ENCODE results near the gene MAGOHB.

Gene MAGOHB

GRCh38 chr12:10557329-10557728 lies 56.1 kb downstream of the MAGOHB start:
- no peak for DNase-seq (ENCODE audit: low read depth in 1 of 2, low spot score in 1 of 2)

GRCh38 chr12:10554756-10555481 lies 58.5 kb downstream of the MAGOHB start:
- DNase-seq (ENCODE audit: low read depth in 1 of 2, low spot score in 1 of 2) = no peak

DNA sequence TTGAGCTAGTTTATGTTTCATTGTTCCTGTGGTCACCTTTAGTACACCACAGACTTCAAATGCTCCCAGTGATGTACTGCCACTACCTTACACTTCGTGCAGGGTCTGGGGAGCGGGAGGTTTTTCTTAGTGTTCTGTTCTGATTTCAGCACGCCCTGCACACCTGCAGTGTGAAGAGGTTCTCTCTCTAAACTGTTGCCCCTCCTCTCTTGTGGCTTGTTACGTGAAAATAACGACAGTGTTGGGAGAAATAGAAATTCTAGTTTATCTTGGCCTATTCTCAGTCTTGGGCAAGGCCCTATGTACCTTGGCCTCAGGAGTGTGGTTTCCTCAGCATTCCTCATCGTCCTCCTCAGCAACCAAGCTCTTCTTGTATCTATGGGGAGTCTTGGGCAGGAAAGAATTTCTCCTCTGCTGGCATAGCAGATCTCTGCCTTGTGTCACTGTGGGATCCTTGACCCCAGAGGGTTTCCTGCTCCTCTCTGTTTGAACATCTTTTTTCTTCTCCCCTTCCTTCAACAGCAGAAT lies 59.1 kb downstream of the MAGOHB start:
- no peak for DNase-seq (ENCODE audit: low read depth in 1 of 2, low spot score in 1 of 2)
